Parathyroid adenoma (tissue), 2 donors: ENCODE data around the gene CBR1.

ENCODE experiments used
- H2AFZ ChIP-seq: fragments of 300-600 bp; sonication (generic); one replicate; pipeline ENCODE4 v1.7.0; 2017; ENCODE audit warnings: antibody characterized with exemption, mild to moderate bottlenecking
- H3K27ac ChIP-seq: fragments of 300-600 bp; sonication (generic); one replicate; pipeline ENCODE4 v1.7.0; 2017
- H3K27me3 ChIP-seq: fragments of 300-600 bp; sonication (generic); one replicate; pipeline ENCODE4 v1.7.0; 2017; ENCODE audit warnings: low read length; ENCODE audit not compliant: control insufficient read depth, insufficient read depth
- H3K36me3 ChIP-seq: fragments of 300-600 bp; sonication (generic); one replicate; pipeline ENCODE4 v1.7.0; 2017; ENCODE audit warnings: low read length; ENCODE audit not compliant: control insufficient read depth, insufficient read depth
- H3K4me1 ChIP-seq: fragments of 300-600 bp; sonication (generic); one replicate; pipeline ENCODE4 v1.7.0; 2017; ENCODE audit warnings: control low read depth
- H3K4me2 ChIP-seq: fragments of 300-600 bp; sonication (generic); one replicate; pipeline ENCODE4 v1.7.0; 2017; ENCODE audit warnings: low read length
- H3K4me3 ChIP-seq: fragments of 300-600 bp; sonication (generic); one replicate; pipeline ENCODE4 v1.7.0; 2017; ENCODE audit warnings: low read depth, low read length
- H3K79me2 ChIP-seq: fragments of 300-600 bp; sonication (generic); one replicate; pipeline ENCODE4 v1.7.0; 2017; ENCODE audit warnings: control low read depth
- H3K9ac ChIP-seq: fragments of 300-600 bp; sonication (generic); one replicate; pipeline ENCODE4 v1.7.0; 2017; ENCODE audit warnings: mild to moderate bottlenecking
- H3K9me3 ChIP-seq: fragments of 300-600 bp; sonication (generic); one replicate; pipeline ENCODE4 v1.7.0; 2017; ENCODE audit warnings: low read length; ENCODE audit not compliant: control insufficient read depth
- CTCF ChIP-seq: fragments of 300-600 bp; sonication (generic); IDR thresholded peaks from one replicate; pipeline ENCODE4 v1.7.0; 2017; ENCODE audit warnings: antibody characterized with exemption, mild to moderate bottlenecking
- donor health status: primary hyperparathyroidism.

Gene CBR1

DNA sequence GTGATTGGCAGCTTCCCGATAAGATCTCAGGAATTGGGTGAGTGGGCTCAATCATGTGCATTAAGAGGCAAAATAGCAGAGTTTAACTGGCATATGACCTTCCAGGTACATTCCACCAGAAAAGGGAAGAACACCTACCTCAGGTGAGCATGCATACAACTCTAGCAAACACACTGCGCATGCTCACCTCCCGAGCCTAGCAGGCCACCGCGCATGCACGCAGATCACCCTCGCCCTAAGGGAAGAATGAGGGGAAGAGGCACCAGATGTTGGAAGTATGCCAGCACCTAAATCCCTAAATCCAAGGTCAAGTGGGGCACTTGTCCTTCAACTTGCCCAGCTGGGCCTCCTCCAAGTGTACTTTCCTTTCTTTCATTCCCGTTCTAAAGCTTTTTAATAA is 41.4 kb downstream of the CBR1 start:
- H3K27ac ChIP-seq, result no peak overlapping the region
- no peak overlapping the region for H3K4me3 ChIP-seq
- H3K4me2 ChIP-seq, result no peak overlapping the region
- H3K9ac ChIP-seq, result no peak overlapping the region
- no peaks in the 10 kb centered on the region for H3K9me3 ChIP-seq
- no peaks in the 10 kb centered on the region for H3K27me3 ChIP-seq
- H2AFZ ChIP-seq, result no peak overlapping the region
- H3K79me2 ChIP-seq, result no peaks in the 10 kb centered on the region
- no peaks in the 10 kb centered on the region for H3K4me1 ChIP-seq
- no peak for TF ChIP-seq CTCF
- no peaks in the 10 kb centered on the region for H3K36me3 ChIP-seq

DNA sequence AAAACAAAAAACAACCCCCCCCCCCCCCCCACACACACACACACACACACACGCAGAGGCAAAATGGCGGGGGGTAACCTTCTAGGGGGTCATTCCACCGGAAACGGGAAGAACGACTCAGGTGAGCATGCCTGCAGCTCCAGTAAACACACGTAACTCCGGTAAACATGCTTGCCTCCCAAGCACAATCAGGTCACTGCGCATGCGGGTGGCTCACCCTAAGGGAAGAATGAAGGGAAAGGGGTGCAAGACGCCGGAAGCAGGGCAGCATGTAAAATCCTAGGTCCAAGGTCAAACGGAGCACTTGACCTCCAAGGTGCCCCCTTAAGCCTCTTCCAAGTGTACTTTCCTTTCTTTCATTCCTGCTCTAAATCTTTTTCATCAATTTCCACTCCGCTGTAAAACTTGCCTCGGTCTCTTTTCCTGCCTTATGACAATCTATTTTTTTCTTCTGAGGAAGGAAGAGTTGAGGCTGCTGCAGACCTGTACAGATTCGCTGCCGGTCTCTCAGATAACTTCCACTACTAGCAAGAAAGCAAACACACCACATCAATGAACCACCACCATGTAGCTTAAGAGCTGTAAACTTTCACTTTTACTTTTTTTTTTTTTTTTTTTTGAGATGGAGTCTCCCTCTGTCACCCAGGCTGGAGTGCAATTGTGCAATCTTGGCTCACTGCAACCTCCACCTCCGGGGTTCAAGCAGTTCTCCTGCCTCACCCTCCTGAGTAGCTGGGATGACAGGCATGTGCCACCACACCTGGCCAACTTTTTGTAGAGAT is 44.0 kb downstream of the CBR1 start:
- no peak overlapping the region for H3K4me2 ChIP-seq
- H3K27ac ChIP-seq, result no peak overlapping the region
- H3K36me3 ChIP-seq, result no peaks in the 10 kb centered on the region
- no peaks in the 10 kb centered on the region for H3K4me1 ChIP-seq
- no peak for TF ChIP-seq CTCF
- H3K79me2 ChIP-seq, result no peaks in the 10 kb centered on the region
- no peak overlapping the region for H3K9ac ChIP-seq
- no peaks in the 10 kb centered on the region for H3K9me3 ChIP-seq
- no peaks in the 10 kb centered on the region for H3K27me3 ChIP-seq
- H2AFZ ChIP-seq, result no peak overlapping the region
- H3K4me3 ChIP-seq, result no peak overlapping the region

- H3K27me3 ChIP-seq, result no peaks in the 10 kb centered on the region
- H3K4me3 ChIP-seq, result no peak overlapping the region
- no peaks in the 10 kb centered on the region for H3K9me3 ChIP-seq
- H3K27ac ChIP-seq, result no peak overlapping the region
- no peaks in the 10 kb centered on the region for H3K4me1 ChIP-seq
- no peaks in the 10 kb centered on the region for H3K79me2 ChIP-seq
- H2AFZ ChIP-seq, result no peak overlapping the region
- no peak for TF ChIP-seq CTCF
- no peak overlapping the region for H3K4me2 ChIP-seq
- no peaks in the 10 kb centered on the region for H3K36me3 ChIP-seq
- no peak overlapping the region for H3K9ac ChIP-seq
Measured at GRCh38 chr21:36115138-36115730, 45.4 kb downstream of the CBR1 start.

DNA sequence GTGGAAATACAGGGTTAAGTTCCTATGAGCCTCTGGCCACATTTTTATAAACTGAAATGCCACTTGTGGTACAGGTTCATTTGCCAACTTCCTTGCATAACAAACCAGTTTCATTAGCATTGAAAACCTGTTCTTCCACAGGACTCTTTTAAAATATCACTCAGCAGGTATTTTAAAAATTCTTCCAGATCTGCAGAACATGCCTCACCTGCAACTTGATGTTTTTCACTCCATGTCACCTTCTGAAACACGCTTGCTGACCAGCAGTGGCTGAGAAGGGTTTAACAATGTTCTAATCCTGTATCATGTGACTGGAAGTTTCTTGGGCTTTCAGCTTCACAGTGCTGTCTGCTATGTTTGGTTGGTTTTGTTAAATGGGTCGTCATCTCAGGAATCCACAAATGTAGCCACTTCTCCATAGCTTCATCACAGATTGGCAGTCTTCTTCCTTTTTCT is 47.5 kb downstream of the CBR1 start:
- Histone ChIP-seq H3K4me1 (no peaks in the 10 kb centered on the region), H2AFZ (no peak overlapping the region), H3K4me2 (no peak overlapping the region), H3K36me3 (no peaks in the 10 kb centered on the region), H3K79me2 (no peaks in the 10 kb centered on the region), H3K9ac (no peak overlapping the region), H3K4me3 (no peak overlapping the region), H3K27me3 (no peaks in the 10 kb centered on the region), H3K27ac (no peak overlapping the region), H3K9me3 (no peaks in the 10 kb centered on the region)
- TF ChIP-seq CTCF, result no peak
